Adrenal gland (tissue), 5 donors: ENCODE results near the gene EID3.

Source experiments
- CTCF ChIP-seq, 6 experiments: fragments of 450-650 bp in 4 of 6; fragments of 200-600 bp in 2 of 6; sonication (generic) in 1 of 6; IDR thresholded peaks; 1 replicate in 5 of 6; 2 replicates in 1 of 6; pipeline versions ENCODE4 v1.5.1 to v1.8.0; 2016 to 2021; ENCODE audit warnings: antibody characterized with exemption in 6 of 6, mild to moderate bottlenecking in 2 of 6, moderate library complexity in 1 of 6
- POLR2A ChIP-seq, 2 donors: fragments of 450-650 bp; IDR thresholded peaks; one replicate each; pipeline ENCODE4 v1.6.1; 2017; ENCODE audit warnings: antibody characterized with exemption in 2 of 2, mild to moderate bottlenecking in 2 of 2, moderate library complexity in 1 of 2
- donor health status: DM: no; HTN: no; CAD: no.

DNA sequence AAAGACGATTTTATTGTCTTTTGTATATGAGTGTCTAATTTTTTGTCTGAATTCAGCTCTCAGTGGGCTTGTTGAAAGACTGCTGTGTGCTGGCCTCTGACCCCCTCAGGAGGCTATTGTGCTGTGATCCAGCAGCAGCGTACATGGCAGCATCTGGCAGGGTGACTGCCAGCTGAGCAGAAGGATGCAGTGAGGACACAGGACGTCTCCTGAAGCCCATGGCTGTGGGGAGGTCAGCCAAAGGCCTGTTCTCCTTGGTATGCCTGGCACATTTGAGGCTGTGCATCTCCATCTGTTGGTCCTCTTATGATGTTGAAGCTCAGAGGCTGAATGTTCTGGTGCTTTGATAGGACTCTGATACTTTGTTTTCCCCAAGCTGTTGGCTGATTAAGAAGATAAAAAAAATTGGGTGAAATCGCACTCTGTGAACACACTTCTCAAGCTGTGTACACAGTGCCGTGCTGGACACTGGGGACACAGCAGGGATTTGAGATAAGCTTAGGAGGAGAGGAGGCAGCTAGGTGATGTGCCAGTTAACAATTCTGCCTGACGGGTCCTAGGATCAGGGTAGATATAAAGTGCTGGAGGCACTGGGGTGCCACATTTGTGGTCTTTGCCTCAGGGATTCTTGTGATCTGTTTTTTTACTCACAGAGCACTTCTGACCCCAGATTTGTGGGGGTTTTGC is 37.5 kb downstream of the EID3 start:
- TF ChIP-seq CTCF (IDR thresholded peaks at IDR 0.05), result no peak
- TF ChIP-seq POLR2A (IDR thresholded peaks at IDR 0.05), result no peak
